ENCODE measurements around the gene SPSB2. TPM values are rescaled to one million over a fixed set of nuclear protein-coding genes. Genes with fewer than 3 reads are reported as not detected.
A peak's percentile ranks its signal among the peaks of the same experiment; 100 is the strongest.

The SPSB2 gene
- polyA plus RNA-seq (2013, experiment 1 of 2): 6.0 TPM
- polyA plus RNA-seq (2013, experiment 2 of 2): 5.3 TPM

- peak within 1 kb of the TSS; percentile 87 for H3K4me2 ChIP-seq (ENCODE audit: low read length)
- H3K27me3 ChIP-seq (ENCODE audit: insufficient read depth, low read length, poor library complexity): no peaks in the 10 kb centered on the region
- peaks cover 1% of the 10 kb centered on the region for H3K4me1 ChIP-seq (ENCODE audit: control insufficient read depth, low read depth, low read length)
- H3K27ac ChIP-seq (ENCODE audit: low read depth, low read length): peak within 1 kb of the TSS; percentile 66
- H3K23ac ChIP-seq (ENCODE audit: low read length): peak within 1 kb of the TSS; percentile 69
- H3K79me1 ChIP-seq (ENCODE audit: low read length): peaks cover 13% of the 10 kb centered on the region
- H2BK15ac ChIP-seq (replicated peaks; ENCODE audit: low read depth): no peak within 1 kb of the TSS
- peak within 1 kb of the TSS; percentile 82 for H3K4me3 ChIP-seq (ENCODE audit: low read length)
- no peak within 1 kb of the TSS for H2BK120ac ChIP-seq (ENCODE audit: low read depth, low read length)
- peak within 1 kb of the TSS; percentile 95 for H3K56ac ChIP-seq (ENCODE audit: low read length)
- no peak within 1 kb of the TSS for H4K5ac ChIP-seq (ENCODE audit: low read length)
- H2AK5ac ChIP-seq (ENCODE audit: low read length): no peak within 1 kb of the TSS
- H3K36me3 ChIP-seq (ENCODE audit: control insufficient read depth, insufficient read depth, low read length): peaks cover 6% of the 10 kb centered on the region
- peak within 1 kb of the TSS; percentile 69 for H2BK5ac ChIP-seq (ENCODE audit: low read length)
- WGBS (ENCODE audit: extremely low coverage, insufficient coverage, low lambda C conversion rate): no CpG with 5 or more reads among the region's 66 CpGs
- DNase-seq: peak; percentile 99
- H3K79me2 ChIP-seq (ENCODE audit: control insufficient read depth, insufficient read depth, low read length): peaks cover 10% of the 10 kb centered on the region
- peak within 1 kb of the TSS; percentile 98 for H3K9ac ChIP-seq (ENCODE audit: low read length)
- peak within 1 kb of the TSS; percentile 75 for H3K4ac ChIP-seq (ENCODE audit: low read depth, low read length)
- no peak within 1 kb of the TSS for H4K8ac ChIP-seq (ENCODE audit: low read depth, low read length)
- peak within 1 kb of the TSS; percentile 70 for H3K18ac ChIP-seq (ENCODE audit: low read length)
Observed at GRCh38 chr12:6873094-6874014, at the start of gene SPSB2. Gene SPSB2 (minus strand): TSS chr12:6873303. CDS start chr12:6872901, 402 bp downstream.

- H3K36me3 ChIP-seq (ENCODE audit: control insufficient read depth, insufficient read depth, low read length): peaks cover 2% of the 10 kb centered on the region
- H3K18ac ChIP-seq (ENCODE audit: low read length): no peak overlapping the region
- H3K4ac ChIP-seq (ENCODE audit: low read depth, low read length): no peak overlapping the region
- WGBS (ENCODE audit: extremely low coverage, insufficient coverage, low lambda C conversion rate): no CpG with 5 or more reads among the region's 9 CpGs
- H3K4me2 ChIP-seq (ENCODE audit: low read length): no peak overlapping the region
- peak overlapping the region; percentile 28 for H3K56ac ChIP-seq (ENCODE audit: low read length)
- H2AK5ac ChIP-seq (ENCODE audit: low read length): no peak overlapping the region
- H4K8ac ChIP-seq (ENCODE audit: low read depth, low read length): no peak overlapping the region
- no peaks in the 10 kb centered on the region for H3K79me1 ChIP-seq (ENCODE audit: low read length)
- H2BK15ac ChIP-seq (replicated peaks; ENCODE audit: low read depth): no peak overlapping the region
- DNase-seq: peak; percentile 28
- no peaks in the 10 kb centered on the region for H3K27me3 ChIP-seq (ENCODE audit: insufficient read depth, low read length, poor library complexity)
- no peak overlapping the region for H2BK5ac ChIP-seq (ENCODE audit: low read length)
- no peak overlapping the region for H2BK120ac ChIP-seq (ENCODE audit: low read depth, low read length)
- no peaks in the 10 kb centered on the region for H3K79me2 ChIP-seq (ENCODE audit: control insufficient read depth, insufficient read depth, low read length)
- H3K4me3 ChIP-seq (ENCODE audit: low read length): no peak overlapping the region
- no peak overlapping the region for H4K5ac ChIP-seq (ENCODE audit: low read length)
- no peak overlapping the region for H3K23ac ChIP-seq (ENCODE audit: low read length)
- H3K27ac ChIP-seq (ENCODE audit: low read depth, low read length): no peak overlapping the region
- H3K9ac ChIP-seq (ENCODE audit: low read length): no peak overlapping the region
- H3K4me1 ChIP-seq (ENCODE audit: control insufficient read depth, low read depth, low read length): peaks cover 13% of the 10 kb centered on the region
Observed at GRCh38 chr12:6921996-6922946, 49.2 kb upstream of the SPSB2 start.

GRCh38 chr12:6921539-6921938, 48.4 kb upstream of the SPSB2 start:
- no peak overlapping the region for H3K56ac ChIP-seq (ENCODE audit: low read length)
- no peak overlapping the region for H2AK5ac ChIP-seq (ENCODE audit: low read length)
- H3K9ac ChIP-seq (ENCODE audit: low read length): no peak overlapping the region
- no peaks in the 10 kb centered on the region for H3K79me2 ChIP-seq (ENCODE audit: control insufficient read depth, insufficient read depth, low read length)
- H3K79me1 ChIP-seq (ENCODE audit: low read length): no peaks in the 10 kb centered on the region
- no peak overlapping the region for H2BK15ac ChIP-seq (replicated peaks; ENCODE audit: low read depth)
- H3K4me1 ChIP-seq (ENCODE audit: control insufficient read depth, low read depth, low read length): peaks cover 11% of the 10 kb centered on the region
- H4K5ac ChIP-seq (ENCODE audit: low read length): no peak overlapping the region
- WGBS (ENCODE audit: extremely low coverage, insufficient coverage, low lambda C conversion rate): no CpG with 5 or more reads among the region's 7 CpGs
- H3K27ac ChIP-seq (ENCODE audit: low read depth, low read length): no peak overlapping the region
- peaks cover 2% of the 10 kb centered on the region for H3K36me3 ChIP-seq (ENCODE audit: control insufficient read depth, insufficient read depth, low read length)
- no peak overlapping the region for H2BK120ac ChIP-seq (ENCODE audit: low read depth, low read length)
- no peak overlapping the region for H3K4me3 ChIP-seq (ENCODE audit: low read length)
- H3K4ac ChIP-seq (ENCODE audit: low read depth, low read length): no peak overlapping the region
- H3K18ac ChIP-seq (ENCODE audit: low read length): no peak overlapping the region
- no peak for DNase-seq
- no peak overlapping the region for H3K23ac ChIP-seq (ENCODE audit: low read length)
- no peak overlapping the region for H4K8ac ChIP-seq (ENCODE audit: low read depth, low read length)
- H3K27me3 ChIP-seq (ENCODE audit: insufficient read depth, low read length, poor library complexity): no peaks in the 10 kb centered on the region
- H3K4me2 ChIP-seq (ENCODE audit: low read length): no peak overlapping the region
- H2BK5ac ChIP-seq (ENCODE audit: low read length): no peak overlapping the region

GRCh38 chr12:6919588-6919987, 46.5 kb upstream of the SPSB2 start:
- WGBS (ENCODE audit: extremely low coverage, insufficient coverage, low lambda C conversion rate): no CpG with 5 or more reads among the region's 7 CpGs
- Histone ChIP-seq H3K36me3 (ENCODE audit: control insufficient read depth, insufficient read depth, low read length) (peaks cover 2% of the 10 kb centered on the region), H4K5ac (ENCODE audit: low read length) (no peak overlapping the region), H2BK120ac (ENCODE audit: low read depth, low read length) (no peak overlapping the region), H3K4me3 (ENCODE audit: low read length) (no peak overlapping the region), H2BK15ac (replicated peaks; ENCODE audit: low read depth) (no peak overlapping the region), H2BK5ac (ENCODE audit: low read length) (no peak overlapping the region), H4K8ac (ENCODE audit: low read depth, low read length) (no peak overlapping the region), H3K27me3 (ENCODE audit: insufficient read depth, low read length, poor library complexity) (no peaks in the 10 kb centered on the region), H3K79me1 (ENCODE audit: low read length) (peaks cover 3% of the 10 kb centered on the region), H3K4me2 (ENCODE audit: low read length) (no peak overlapping the region), H3K9ac (ENCODE audit: low read length) (no peak overlapping the region), H3K27ac (ENCODE audit: low read depth, low read length) (no peak overlapping the region), H3K23ac (ENCODE audit: low read length) (no peak overlapping the region), H2AK5ac (ENCODE audit: low read length) (no peak overlapping the region), H3K18ac (ENCODE audit: low read length) (no peak overlapping the region), H3K56ac (ENCODE audit: low read length) (no peak overlapping the region), H3K79me2 (ENCODE audit: control insufficient read depth, insufficient read depth, low read length) (no peaks in the 10 kb centered on the region), H3K4ac (ENCODE audit: low read depth, low read length) (no peak overlapping the region), H3K4me1 (ENCODE audit: control insufficient read depth, low read depth, low read length) (peaks cover 6% of the 10 kb centered on the region)
- DNase-seq: no peak

GRCh38 chr12:6917491-6918231, 44.6 kb upstream of the SPSB2 start:
- H2BK120ac ChIP-seq (ENCODE audit: low read depth, low read length): no peak overlapping the region
- no peak overlapping the region for H3K9ac ChIP-seq (ENCODE audit: low read length)
- no peak overlapping the region for H3K18ac ChIP-seq (ENCODE audit: low read length)
- H3K4ac ChIP-seq (ENCODE audit: low read depth, low read length): no peak overlapping the region
- H3K4me1 ChIP-seq (ENCODE audit: control insufficient read depth, low read depth, low read length): peaks cover 5% of the 10 kb centered on the region
- H3K79me2 ChIP-seq (ENCODE audit: control insufficient read depth, insufficient read depth, low read length): no peaks in the 10 kb centered on the region
- no peak overlapping the region for H4K5ac ChIP-seq (ENCODE audit: low read length)
- H2BK15ac ChIP-seq (replicated peaks; ENCODE audit: low read depth): no peak overlapping the region
- DNase-seq: peak; percentile 72
- no peak overlapping the region for H3K4me3 ChIP-seq (ENCODE audit: low read length)
- no CpG with 5 or more reads among the region's 14 CpGs for WGBS (ENCODE audit: extremely low coverage, insufficient coverage, low lambda C conversion rate)
- no peak overlapping the region for H2BK5ac ChIP-seq (ENCODE audit: low read length)
- H3K4me2 ChIP-seq (ENCODE audit: low read length): no peak overlapping the region
- H3K56ac ChIP-seq (ENCODE audit: low read length): peak overlapping the region; percentile 9
- H4K8ac ChIP-seq (ENCODE audit: low read depth, low read length): no peak overlapping the region
- H3K36me3 ChIP-seq (ENCODE audit: control insufficient read depth, insufficient read depth, low read length): peaks cover 2% of the 10 kb centered on the region
- H3K27me3 ChIP-seq (ENCODE audit: insufficient read depth, low read length, poor library complexity): no peaks in the 10 kb centered on the region
- H3K27ac ChIP-seq (ENCODE audit: low read depth, low read length): no peak overlapping the region
- H3K23ac ChIP-seq (ENCODE audit: low read length): no peak overlapping the region
- H2AK5ac ChIP-seq (ENCODE audit: low read length): no peak overlapping the region
- H3K79me1 ChIP-seq (ENCODE audit: low read length): peaks cover 3% of the 10 kb centered on the region

All from mesendoderm (in vitro differentiated cells).